Neural progenitor cell (in vitro differentiated cells): ENCODE results near the gene GIPC2. TPM values are rescaled to one million over a fixed set of nuclear protein-coding genes. Genes with fewer than 3 reads are reported as not detected.

Experiments
- DNase-seq: peaks from one replicate; pipeline ENCODE4 v3.0.0-alpha.2; 2016; ENCODE audit warnings: low spot score
- H2AFZ ChIP-seq: fragments of 200-600 bp; sonication (generic); replicated peaks from 2 replicates; pipeline ENCODE4 v1.6.1; 2016; ENCODE audit warnings: antibody characterized with exemption
- H3F3A ChIP-seq: fragments of 200-600 bp; sonication (generic); 2 replicates; pipeline ENCODE4 v1.6.1; 2016; ENCODE audit warnings: antibody characterized with exemption, low read depth
- H3K27ac ChIP-seq: fragments of 200-600 bp; sonication (generic); 2 replicates; pipeline ENCODE4 v1.5.1; 2016; ENCODE audit warnings: mild to moderate bottlenecking
- H3K27me3 ChIP-seq: fragments of 200-600 bp; sonication (generic); 2 replicates; pipeline ENCODE4 v1.6.1; 2016; ENCODE audit warnings: mild to moderate bottlenecking, moderate library complexity
- H3K36me3 ChIP-seq: fragments of 200-600 bp; sonication (generic); 2 replicates; pipeline ENCODE4 v1.5.1; 2016
- H3K4me1 ChIP-seq: fragments of 200-600 bp; sonication (generic); 2 replicates; pipeline ENCODE4 v1.6.1; 2016; ENCODE audit warnings: mixed run types
- H3K4me2 ChIP-seq: fragments of 200-600 bp; sonication (generic); 2 replicates; pipeline ENCODE4 v1.6.1; 2016
- H3K4me3 ChIP-seq: fragments of 200-600 bp; sonication (generic); 2 replicates; pipeline ENCODE4 v1.5.1; 2016
- H3K79me2 ChIP-seq: fragments of 200-600 bp; sonication (generic); 2 replicates; pipeline ENCODE4 v1.6.1; 2016; ENCODE audit warnings: low read depth
- H3K9ac ChIP-seq: fragments of 200-600 bp; sonication (generic); 2 replicates; pipeline ENCODE4 v1.6.1; 2016
- H3K9me3 ChIP-seq: fragments of 200-600 bp; sonication (generic); 2 replicates; pipeline ENCODE4 v1.5.1; 2016; ENCODE audit warnings: low read depth
- H4K20me1 ChIP-seq: fragments of 200-600 bp; sonication (generic); 2 replicates; pipeline ENCODE4 v1.6.1; 2016; ENCODE audit warnings: low read depth
- H3K27ac Mint-ChIP-seq: 3 replicates; pipeline ENCODE4 v1.8.0; 2021; ENCODE audit warnings: mixed read lengths
- H3K27me3 Mint-ChIP-seq: 2 replicates; pipeline ENCODE4 v1.8.0; 2022; ENCODE audit warnings: low read depth, mild to moderate bottlenecking, inconsistent platforms, moderate library complexity, mixed read lengths; ENCODE audit not compliant: insufficient read depth
- H3K36me3 Mint-ChIP-seq: 3 replicates; pipeline ENCODE4 v1.8.0; 2021; ENCODE audit warnings: mixed read lengths
- H3K4me1 Mint-ChIP-seq: 3 replicates; pipeline ENCODE4 v1.8.0; 2021; ENCODE audit warnings: mixed read lengths
- H3K4me3 Mint-ChIP-seq: 3 replicates; pipeline ENCODE4 v1.8.0; 2021; ENCODE audit warnings: mild to moderate bottlenecking, moderate library complexity, mixed read lengths
- H3K9me3 Mint-ChIP-seq: 3 replicates; pipeline ENCODE4 v1.8.0; 2020; ENCODE audit warnings: mixed read lengths
- EZH2 ChIP-seq: fragments of 200-600 bp; sonication (generic); IDR thresholded peaks from 2 replicates; pipeline ENCODE4 v1.6.1; 2017; ENCODE audit warnings: antibody characterized with exemption, mild to moderate bottlenecking, moderate library complexity
- EZH2phosphoT487 ChIP-seq: fragments of 200-600 bp; sonication (generic); IDR thresholded peaks from 2 replicates; pipeline ENCODE4 v1.6.1; 2017; ENCODE audit warnings: antibody characterized with exemption
- total RNA-seq: library from RNA; depleted of rRNA; stranded (reverse); fragments of >200 nt; gene quantifications from 2 replicates; pipeline ENCODE4 v1.2.3, GENCODE V29; 2015; ENCODE audit warnings: low replicate concordance
- TF ChIP-seq, protein P1 (sequence below): fragments of 200-600 bp; sonication (generic); IDR thresholded peaks from 2 replicates; pipeline ENCODE4 v1.5.1; 2017; ENCODE audit warnings: antibody characterized with exemption, mild to moderate bottlenecking

The GIPC2 gene
- total RNA-seq, 1 donor from 2014 or later = not detected

DNA sequence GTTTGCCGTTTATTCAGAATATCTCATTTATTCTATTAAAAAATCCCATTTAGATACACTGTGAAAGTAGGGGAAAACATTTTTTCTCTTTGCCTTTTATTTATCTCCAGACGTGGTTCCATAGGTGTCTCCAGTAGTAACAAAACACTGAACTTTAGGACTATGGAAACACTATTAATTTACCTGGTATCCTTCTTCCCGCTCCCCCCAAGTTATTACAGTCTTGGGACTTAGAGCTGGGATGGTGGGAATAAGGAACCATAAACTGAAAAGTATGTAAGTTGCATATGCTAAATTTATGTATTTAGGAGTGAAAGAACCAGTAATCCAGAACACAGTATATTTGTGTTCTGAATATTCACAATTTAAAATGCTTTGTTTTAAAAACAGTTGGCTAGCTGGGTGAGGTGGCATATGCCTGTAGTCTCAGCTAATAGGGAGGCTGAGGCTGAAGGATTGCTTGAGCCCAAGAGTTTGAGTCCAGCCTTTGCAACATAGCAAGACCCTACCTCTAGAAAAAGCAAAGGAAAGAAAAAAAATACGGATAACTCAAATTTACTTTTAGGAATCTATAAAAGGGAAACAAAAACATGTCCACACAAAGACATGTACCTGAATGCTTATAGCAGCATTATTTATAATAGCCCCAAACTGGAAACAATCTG, 38.0 kb upstream of the GIPC2 start:
- H2AFZ ChIP-seq = no peak overlapping the region
- H3K36me3 ChIP-seq = no peaks in the 10 kb centered on the region
- H4K20me1 ChIP-seq = no peaks in the 10 kb centered on the region
- H3K4me2 ChIP-seq = no peak overlapping the region
- peaks cover 21% of the 10 kb centered on the region for H3K4me1 ChIP-seq
- H3K9me3 Mint-ChIP-seq = no peaks in the 10 kb centered on the region
- no peaks in the 10 kb centered on the region for H3K36me3 Mint-ChIP-seq
- H3K4me1 Mint-ChIP-seq = peaks cover 26% of the 10 kb centered on the region
- H3K27ac Mint-ChIP-seq = no peak overlapping the region
- H3K27me3 Mint-ChIP-seq = peaks cover 3% of the 10 kb centered on the region
- TF ChIP-seq, protein P1, sequence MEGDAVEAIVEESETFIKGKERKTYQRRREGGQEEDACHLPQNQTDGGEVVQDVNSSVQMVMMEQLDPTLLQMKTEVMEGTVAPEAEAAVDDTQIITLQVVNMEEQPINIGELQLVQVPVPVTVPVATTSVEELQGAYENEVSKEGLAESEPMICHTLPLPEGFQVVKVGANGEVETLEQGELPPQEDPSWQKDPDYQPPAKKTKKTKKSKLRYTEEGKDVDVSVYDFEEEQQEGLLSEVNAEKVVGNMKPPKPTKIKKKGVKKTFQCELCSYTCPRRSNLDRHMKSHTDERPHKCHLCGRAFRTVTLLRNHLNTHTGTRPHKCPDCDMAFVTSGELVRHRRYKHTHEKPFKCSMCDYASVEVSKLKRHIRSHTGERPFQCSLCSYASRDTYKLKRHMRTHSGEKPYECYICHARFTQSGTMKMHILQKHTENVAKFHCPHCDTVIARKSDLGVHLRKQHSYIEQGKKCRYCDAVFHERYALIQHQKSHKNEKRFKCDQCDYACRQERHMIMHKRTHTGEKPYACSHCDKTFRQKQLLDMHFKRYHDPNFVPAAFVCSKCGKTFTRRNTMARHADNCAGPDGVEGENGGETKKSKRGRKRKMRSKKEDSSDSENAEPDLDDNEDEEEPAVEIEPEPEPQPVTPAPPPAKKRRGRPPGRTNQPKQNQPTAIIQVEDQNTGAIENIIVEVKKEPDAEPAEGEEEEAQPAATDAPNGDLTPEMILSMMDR = no peak
- TF ChIP-seq EZH2phosphoT487 = no peak
- TF ChIP-seq EZH2 = no peak
- peaks cover 35% of the 10 kb centered on the region for H3K79me2 ChIP-seq
- DNase-seq = no peak
- no peak overlapping the region for H3K9ac ChIP-seq
- no peak overlapping the region for H3K4me3 ChIP-seq
- H3K27me3 ChIP-seq = no peaks in the 10 kb centered on the region
- H3F3A ChIP-seq = peaks cover 18% of the 10 kb centered on the region
- no peaks in the 10 kb centered on the region for H3K9me3 ChIP-seq
- H3K4me3 Mint-ChIP-seq = no peak overlapping the region
- no peak overlapping the region for H3K27ac ChIP-seq

DNA sequence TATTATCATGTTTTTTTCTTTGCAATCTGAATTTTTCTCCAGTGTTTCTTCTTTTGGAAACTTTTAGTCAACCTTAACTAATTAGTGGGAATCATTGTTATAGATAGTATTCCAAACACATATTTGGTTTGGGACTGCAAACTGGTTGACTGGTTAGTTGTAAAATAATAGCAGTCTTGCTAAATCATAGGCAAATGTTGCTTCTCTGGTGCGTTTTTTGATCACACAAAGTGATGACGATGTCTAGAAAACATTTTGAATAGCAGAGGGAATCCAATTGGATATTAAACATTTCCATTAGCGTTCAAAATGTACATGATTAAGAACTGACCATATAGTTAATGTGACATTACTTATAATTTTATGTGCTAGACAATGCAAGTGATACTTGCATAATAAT, 36.5 kb upstream of the GIPC2 start:
- H3K36me3 ChIP-seq = no peaks in the 10 kb centered on the region
- Mint-ChIP-seq H3K27me3 (peaks cover 3% of the 10 kb centered on the region), H3K9me3 (no peaks in the 10 kb centered on the region), H3K27ac (no peak overlapping the region), H3K36me3 (peaks cover 6% of the 10 kb centered on the region), H3K4me3 (no peak overlapping the region), H3K4me1 (peaks cover 14% of the 10 kb centered on the region)
- H3K9ac ChIP-seq = no peak overlapping the region
- no peak overlapping the region for H3K4me3 ChIP-seq
- H3F3A ChIP-seq = peaks cover 6% of the 10 kb centered on the region
- no peaks in the 10 kb centered on the region for H3K27me3 ChIP-seq
- no peak overlapping the region for H3K27ac ChIP-seq
- H2AFZ ChIP-seq = no peak overlapping the region
- H3K79me2 ChIP-seq = peaks cover 35% of the 10 kb centered on the region
- no peaks in the 10 kb centered on the region for H3K9me3 ChIP-seq
- H3K4me2 ChIP-seq = no peak overlapping the region
- peaks cover 11% of the 10 kb centered on the region for H3K4me1 ChIP-seq
- DNase-seq = no peak
- H4K20me1 ChIP-seq = no peaks in the 10 kb centered on the region
- TF ChIP-seq, protein P1 = no peak
- TF ChIP-seq EZH2 = no peak
- no peak for TF ChIP-seq EZH2phosphoT487

DNA sequence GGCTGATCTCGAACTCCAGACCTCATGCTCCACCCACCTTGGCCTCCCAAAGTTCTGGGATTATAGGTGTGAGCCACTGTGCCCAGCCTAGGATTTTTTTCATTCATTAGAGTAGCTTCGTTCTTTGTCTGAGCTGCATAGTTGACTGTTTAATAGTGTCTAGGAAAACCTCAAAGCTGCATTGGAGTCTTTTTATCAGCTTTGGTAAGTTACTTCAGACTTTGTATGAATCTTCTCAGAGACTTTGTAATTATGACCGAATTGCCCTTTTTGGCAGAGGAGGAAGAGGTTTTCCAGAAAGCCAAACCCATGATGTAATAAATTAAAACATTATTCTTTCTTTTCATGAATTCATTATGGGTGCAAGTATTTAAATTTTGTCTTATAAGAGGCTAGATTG, 35.9 kb upstream of the GIPC2 start:
- H2AFZ ChIP-seq = no peak overlapping the region
- H3K9me3 Mint-ChIP-seq = no peaks in the 10 kb centered on the region
- TF ChIP-seq EZH2 (no peak), EZH2phosphoT487 (no peak)
- TF ChIP-seq, protein P1 = no peak
- H3K79me2 ChIP-seq = peaks cover 35% of the 10 kb centered on the region
- no peak overlapping the region for H3K9ac ChIP-seq
- peaks cover 7% of the 10 kb centered on the region for H3K36me3 Mint-ChIP-seq
- no peaks in the 10 kb centered on the region for H4K20me1 ChIP-seq
- peaks cover 4% of the 10 kb centered on the region for H3F3A ChIP-seq
- H3K27ac Mint-ChIP-seq = no peak overlapping the region
- H3K4me3 Mint-ChIP-seq = no peak overlapping the region
- no peak overlapping the region for H3K4me2 ChIP-seq
- no peak for DNase-seq
- no peak overlapping the region for H3K27ac ChIP-seq
- no peaks in the 10 kb centered on the region for H3K27me3 ChIP-seq
- no peak overlapping the region for H3K4me3 ChIP-seq
- H3K27me3 Mint-ChIP-seq = no peaks in the 10 kb centered on the region
- H3K9me3 ChIP-seq = no peaks in the 10 kb centered on the region
- peaks cover 10% of the 10 kb centered on the region for H3K4me1 Mint-ChIP-seq
- peaks cover 9% of the 10 kb centered on the region for H3K4me1 ChIP-seq
- H3K36me3 ChIP-seq = no peaks in the 10 kb centered on the region
